Skeletal muscle tissue (tissue), 4 donors: ENCODE results near the gene SNAP29. TPM values are rescaled to one million over a fixed set of nuclear protein-coding genes. Genes with fewer than 3 reads are reported as not detected.
"Not testable (repeated sequence)": the region's sequence is repeated elsewhere in the genome, so short reads cannot be mapped to it uniquely, and the experiment has no call there.

ENCODE experiments used
- H3K27ac ChIP-seq: one replicate; pipeline ENCODE4 v1.7.0; 2013; ENCODE audit warnings: mild to moderate bottlenecking, low read depth, low read length, inconsistent platforms
- H3K27me3 ChIP-seq, 3 donors: one replicate each; pipeline ENCODE4 v1.7.0; 2013; ENCODE audit warnings: low read length in 3 of 3; ENCODE audit not compliant: control insufficient read depth in 3 of 3, insufficient read depth in 3 of 3
- H3K36me3 ChIP-seq, 3 donors: one replicate each; pipeline ENCODE4 v1.7.0; 2013; ENCODE audit warnings: low read length in 3 of 3; ENCODE audit not compliant: control insufficient read depth in 3 of 3, insufficient read depth in 3 of 3
- H3K4me1 ChIP-seq, 3 donors: one replicate each; pipeline ENCODE4 v1.7.0; 2013; ENCODE audit warnings: low read length in 3 of 3, mild to moderate bottlenecking in 3 of 3; ENCODE audit not compliant: control insufficient read depth in 3 of 3, insufficient read depth in 3 of 3
- H3K4me3 ChIP-seq, 3 donors: one replicate each; pipeline ENCODE4 v1.7.0; 2013; ENCODE audit warnings: low read length in 3 of 3
- H3K9ac ChIP-seq, 3 donors: one replicate each; pipeline ENCODE4 v1.7.0; 2013; ENCODE audit warnings: low read length in 3 of 3, mild to moderate bottlenecking in 3 of 3, moderate library complexity in 2 of 3, low read depth in 1 of 3
- H3K9me3 ChIP-seq, 3 donors: one replicate each; pipeline ENCODE4 v1.7.0; 2013; ENCODE audit warnings: low read length in 3 of 3; ENCODE audit not compliant: control insufficient read depth in 3 of 3
- total RNA-seq: library from RNA; depleted of rRNA; stranded (reverse); fragments of >200 nt; gene quantifications from one replicate; pipeline ENCODE4 v1.2.3, GENCODE V29; 2014
- donor health status: Osteomylitis.

The SNAP29 gene
- total RNA-seq, 1 donor from 2014 or later: 5.2 TPM

- Histone ChIP-seq H3K4me3 (no peak overlapping the region), H3K9me3 (no peaks in the 10 kb centered on the region), H3K4me1 (peaks cover 0 to 3% (median 0%) of the 10 kb centered on the region in 3 donors), H3K9ac (no peak overlapping the region), H3K27me3 (no peaks in the 10 kb centered on the region), H3K36me3 (peaks cover 13 to 20% (median 14%) of the 10 kb centered on the region in 3 donors), H3K27ac (no peak overlapping the region)
Observed at GRCh38 chr22:20834206-20834605, 24.6 kb upstream of the SNAP29 start.

- Histone ChIP-seq H3K4me3 (no peak overlapping the region), H3K36me3 (peaks cover 13 to 20% (median 14%) of the 10 kb centered on the region in 3 donors)
Observed at GRCh38 chr22:20834725-20835124, 24.1 kb upstream of the SNAP29 start.

GRCh38 chr22:20836987-20837823 is 21.6 kb upstream of the SNAP29 start:
- H3K27ac ChIP-seq: no peak overlapping the region
- H3K9me3 ChIP-seq: no peaks in the 10 kb centered on the region
- H3K4me3 ChIP-seq: no peak overlapping the region
- H3K36me3 ChIP-seq: peaks cover 11 to 14% (median 13%) of the 10 kb centered on the region in 3 donors
- H3K27me3 ChIP-seq: no peaks in the 10 kb centered on the region
- H3K4me1 ChIP-seq: peaks cover 0 to 3% (median 0%) of the 10 kb centered on the region in 3 donors
- H3K9ac ChIP-seq: no peak overlapping the region

More at GRCh38 chr22:20834725-20835124, 24.1 kb upstream of the SNAP29 start:
- H3K27me3 ChIP-seq: no peaks in the 10 kb centered on the region
- peaks cover 0 to 3% (median 0%) of the 10 kb centered on the region in 3 donors for H3K4me1 ChIP-seq
- H3K9me3 ChIP-seq: no peaks in the 10 kb centered on the region
- no peak overlapping the region for H3K27ac ChIP-seq
- no peak overlapping the region for H3K9ac ChIP-seq

GRCh38 chr22:20839354-20839753 is 19.5 kb upstream of the SNAP29 start:
- not testable (repeated sequence) for H3K4me3 ChIP-seq, H3K27ac ChIP-seq, H3K36me3 ChIP-seq, H3K9me3 ChIP-seq, H3K9ac ChIP-seq, H3K4me1 ChIP-seq, H3K27me3 ChIP-seq

- Histone ChIP-seq H3K27me3 (no peaks in the 10 kb centered on the region), H3K36me3 (no peaks in the 10 kb centered on the region), H3K27ac (no peak overlapping the region), H3K9ac (no peak overlapping the region), H3K4me1 (peaks cover 0 to 3% (median 0%) of the 10 kb centered on the region in 3 donors), H3K9me3 (no peaks in the 10 kb centered on the region), H3K4me3 (no peak overlapping the region)
Observed at GRCh38 chr22:20839837-20840645, 18.8 kb upstream of the SNAP29 start.

- H3K36me3 ChIP-seq: no peaks in the 10 kb centered on the region
- peaks cover 0 to 3% (median 0%) of the 10 kb centered on the region in 3 donors for H3K4me1 ChIP-seq
- no peaks in the 10 kb centered on the region for H3K9me3 ChIP-seq
- no peaks in the 10 kb centered on the region for H3K27me3 ChIP-seq
- H3K9ac ChIP-seq: no peak overlapping the region
- no peak overlapping the region for H3K4me3 ChIP-seq
- H3K27ac ChIP-seq: no peak overlapping the region
Observed at GRCh38 chr22:20840646-20841371, 18.0 kb upstream of the SNAP29 start.

- Histone ChIP-seq H3K4me3 (no peak overlapping the region), H3K9ac (no peak overlapping the region), H3K4me1 (no peaks in the 10 kb centered on the region), H3K27ac (no peak overlapping the region), H3K27me3 (no peaks in the 10 kb centered on the region), H3K36me3 (no peaks in the 10 kb centered on the region), H3K9me3 (no peaks in the 10 kb centered on the region)
Observed at GRCh38 chr22:20843501-20843900, 15.3 kb upstream of the SNAP29 start.

- Histone ChIP-seq H3K27me3 (no peaks in the 10 kb centered on the region), H3K4me1 (no peaks in the 10 kb centered on the region), H3K9me3 (no peaks in the 10 kb centered on the region), H3K9ac (no peak overlapping the region), H3K27ac (no peak overlapping the region), H3K36me3 (no peaks in the 10 kb centered on the region), H3K4me3 (no peak overlapping the region)
Observed at GRCh38 chr22:20844055-20845037, 14.5 kb upstream of the SNAP29 start.

- H3K4me1 ChIP-seq: no peaks in the 10 kb centered on the region
- H3K27me3 ChIP-seq: no peaks in the 10 kb centered on the region
- H3K4me3 ChIP-seq: no peak overlapping the region
- H3K9me3 ChIP-seq: no peaks in the 10 kb centered on the region
- no peaks in the 10 kb centered on the region for H3K36me3 ChIP-seq
- no peak overlapping the region for H3K9ac ChIP-seq
- no peak overlapping the region for H3K27ac ChIP-seq
Observed at GRCh38 chr22:20847318-20847822, 11.4 kb upstream of the SNAP29 start.
